Measurements from ENCODE around the gene NUDT15.

Gene NUDT15

DNA sequence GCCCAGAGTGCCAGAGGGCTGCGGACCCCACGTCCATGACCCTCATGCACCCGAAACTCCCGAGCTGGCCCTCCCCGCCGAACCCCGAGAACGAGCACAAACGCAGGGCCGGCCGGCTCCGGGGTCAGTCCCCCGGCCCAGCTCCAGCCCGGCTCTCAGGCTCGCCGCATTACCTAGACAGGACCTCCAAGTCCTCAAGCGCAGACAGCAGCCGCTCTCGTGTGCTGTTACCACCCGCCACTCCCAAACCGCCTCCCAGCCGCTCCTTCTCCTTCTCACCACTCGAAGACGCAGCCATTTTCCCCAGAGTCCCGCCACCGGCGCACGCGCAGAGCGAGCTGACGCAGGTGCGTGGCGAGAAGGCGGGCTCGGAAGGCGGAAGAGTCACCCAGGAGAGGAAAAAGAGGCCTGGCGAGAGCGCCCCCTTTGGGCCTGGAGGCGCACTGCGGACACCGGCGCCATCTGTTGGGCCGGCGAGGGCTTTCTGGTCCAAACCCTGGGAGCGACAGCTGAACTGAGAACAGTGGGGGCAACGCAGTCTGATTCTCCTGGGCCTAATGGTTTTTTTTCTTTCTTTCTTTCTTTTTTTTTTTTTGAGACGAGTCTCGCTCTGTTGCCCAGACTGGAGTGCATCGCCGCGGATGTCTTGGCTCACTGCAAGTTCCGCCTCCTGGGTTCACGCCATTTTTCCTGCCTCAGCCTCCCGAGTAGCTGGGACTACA is 57.4 kb downstream of the NUDT15 start, which contains the start of gene MED4:
Gene MED4, minus strand, starts transcription at position 324 of the 722 bp plus-strand sequence. Its CDS starts 26 bp downstream, at position 298.
- peaks cover 14% of the 10 kb centered on the region; the same call in 1 of the 2 replicates for H4K20me1 ChIP-seq (ENCODE audit: insufficient read depth, low read length)
- H3K9ac ChIP-seq (ENCODE audit: low read depth, low read length), result peak within 1 kb of the TSS; percentile 81
- H3K79me2 ChIP-seq (ENCODE audit: insufficient read depth, low read length), result peaks cover 50% of the 10 kb centered on the region
- ATAC-seq (ENCODE audit: insufficient read depth, low read depth) (peak; percentile 96), DNase-seq (peak; percentile 97)
- H3K4me2 ChIP-seq (ENCODE audit: insufficient read depth, low read length), result peak within 1 kb of the TSS; percentile 86
- TF ChIP-seq CTCF (IDR thresholded peaks at IDR 0.05; ENCODE audit: borderline replicate concordance, extremely low read depth, low read length, poor library complexity, severe bottlenecking) (peak; percentile 99), EZH2 (IDR thresholded peaks at IDR 0.05; ENCODE audit: borderline replicate concordance, low read depth, low read length, severe bottlenecking) (no peak)
- 0 out of 2 replicates have a peak, but pooled peaks cover 4% of the 10 kb centered on the region for H3K36me3 ChIP-seq (ENCODE audit: insufficient read depth, low read length)
- peak within 1 kb of the TSS; percentile 77 for H3K27ac ChIP-seq (ENCODE audit: low read length)
- H3K9me3 ChIP-seq (ENCODE audit: insufficient read depth, low read length, severe bottlenecking), result peaks cover 2% of the 10 kb centered on the region
- H2AFZ ChIP-seq (ENCODE audit: low read depth, low read length), result peak within 1 kb of the TSS; percentile 63
- peak within 1 kb of the TSS; percentile 76 to 77 for H3K4me3 ChIP-seq (ENCODE audit: low read depth in 1 of 2, low read length in 2 of 2)
- H3K4me1 ChIP-seq (ENCODE audit: insufficient read depth, low read length), result peaks cover 40% of the 10 kb centered on the region
- no peaks in the 10 kb centered on the region for H3K27me3 ChIP-seq (ENCODE audit: insufficient read depth, low read length, poor library complexity)

- peaks cover 33% of the 10 kb centered on the region for H3K79me2 ChIP-seq (ENCODE audit: insufficient read depth, low read length)
- ATAC-seq (ENCODE audit: insufficient read depth, low read depth) (no peak), DNase-seq (no peak)
- peaks cover 31% of the 10 kb centered on the region for H3K4me1 ChIP-seq (ENCODE audit: insufficient read depth, low read length)
- H3K36me3 ChIP-seq (ENCODE audit: insufficient read depth, low read length), result 0 out of 2 replicates have a peak, but pooled peaks cover 4% of the 10 kb centered on the region
- no peak overlapping the region for H3K4me3 ChIP-seq (ENCODE audit: low read depth in 1 of 2, low read length in 2 of 2)
- H3K27ac ChIP-seq (ENCODE audit: low read length), result no peak overlapping the region
- 0 out of 2 replicates have a peak overlapping the region, but pooled peaks have one; percentile 63 for H2AFZ ChIP-seq (ENCODE audit: low read depth, low read length)
- TF ChIP-seq CTCF (IDR thresholded peaks at IDR 0.05; ENCODE audit: borderline replicate concordance, extremely low read depth, low read length, poor library complexity, severe bottlenecking) (no peak), EZH2 (IDR thresholded peaks at IDR 0.05; ENCODE audit: borderline replicate concordance, low read depth, low read length, severe bottlenecking) (no peak)
- no peak overlapping the region for H3K9ac ChIP-seq (ENCODE audit: low read depth, low read length)
- H3K4me2 ChIP-seq (ENCODE audit: insufficient read depth, low read length), result no peak overlapping the region
- peaks cover 2% of the 10 kb centered on the region for H3K9me3 ChIP-seq (ENCODE audit: insufficient read depth, low read length, severe bottlenecking)
- peaks cover 9% of the 10 kb centered on the region; the same call in 1 of the 2 replicates for H4K20me1 ChIP-seq (ENCODE audit: insufficient read depth, low read length)
- H3K27me3 ChIP-seq (ENCODE audit: insufficient read depth, low read length, poor library complexity), result no peaks in the 10 kb centered on the region
These were observed 59.1 kb downstream of the NUDT15 start for GRCh38 chr13:48096670-48097069.
